ENCODE results near the gene LRP1. TPM values are rescaled to one million over a fixed set of nuclear protein-coding genes. Genes with fewer than 3 reads are reported as not detected.

LRP1 gene
- total RNA-seq, 4 donors from 2014 or later: 185 to 292 (median 216) TPM

DNA sequence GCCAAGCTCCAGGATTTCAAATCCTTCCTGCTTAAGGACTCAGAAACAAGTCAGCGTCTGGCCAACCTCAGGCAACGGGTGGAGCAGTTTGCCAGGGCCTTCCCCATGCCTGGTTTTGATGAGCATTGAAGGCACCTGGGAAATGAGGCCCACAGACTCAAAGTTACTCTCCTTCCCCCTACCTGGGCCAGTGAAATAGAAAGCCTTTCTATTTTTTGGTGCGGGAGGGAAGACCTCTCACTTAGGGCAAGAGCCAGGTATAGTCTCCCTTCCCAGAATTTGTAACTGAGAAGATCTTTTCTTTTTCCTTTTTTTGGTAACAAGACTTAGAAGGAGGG, 105.9 kb downstream of the LRP1 start:
- Histone ChIP-seq H3K9me3 (no peaks in the 10 kb centered on the region), H3K27me3 (peaks cover 57% of the 10 kb centered on the region), H3K4me3 (no peak overlapping the region), H3K36me3 (peaks cover 0 to 49% of the 10 kb centered on the region in 2 donors), H3K27ac (no peak overlapping the region), H3K4me1 (peaks cover 0 to 69% (median 25%) of the 10 kb centered on the region in 3 donors)
- ATAC-seq: no peak
- TF ChIP-seq POLR2AphosphoS5 (IDR thresholded peaks at IDR 0.05) (no peak), CTCF (IDR thresholded peaks at IDR 0.05) (no peak)
- 67 to 100% methylated on average over 1 of the region's 3 CpGs for WGBS, 2 donors (ENCODE audit: low coverage in 1 of 2)

GRCh38 chr12:57234571-57235016, 106.3 kb downstream of the LRP1 start:
- peak overlapping the region in 3 of 4 donors; percentile 24 to 40 (median 27) for H3K27ac ChIP-seq
- H3K4me3 ChIP-seq: no peak overlapping the region
- peaks cover 0 to 49% of the 10 kb centered on the region in 2 donors for H3K36me3 ChIP-seq
- ATAC-seq: no peak
- peaks cover 61% of the 10 kb centered on the region for H3K27me3 ChIP-seq
- peaks cover 0 to 70% (median 29%) of the 10 kb centered on the region in 3 donors for H3K4me1 ChIP-seq
- no peaks in the 10 kb centered on the region for H3K9me3 ChIP-seq
- TF ChIP-seq EP300 (IDR thresholded peaks at IDR 0.05) (no peak), POLR2AphosphoS5 (IDR thresholded peaks at IDR 0.05) (no peak), CTCF (IDR thresholded peaks at IDR 0.05) (no peak), POLR2A (IDR thresholded peaks at IDR 0.05) (no peak)
- WGBS, 2 donors (ENCODE audit: low coverage in 1 of 2): 91% methylated on average over 7 of the region's 10 CpGs; no CpG with 5 or more reads in 1 of the 2 donors

- Histone ChIP-seq H3K27me3 (peaks cover 67% of the 10 kb centered on the region), H3K4me3 (peak overlapping the region in 1 of 2 donors; percentile 11), H3K36me3 (peaks cover 0 to 49% of the 10 kb centered on the region in 2 donors), H3K4me1 (peaks cover 0 to 71% (median 34%) of the 10 kb centered on the region in 3 donors), H3K9me3 (no peaks in the 10 kb centered on the region), H3K27ac (peak overlapping the region in 3 of 4 donors; percentile 24 to 40 (median 27))
- 80 to 97% methylated on average over 2 to 6 of the region's 26 CpGs for WGBS, 2 donors (ENCODE audit: low coverage in 1 of 2)
- no peak for TF ChIP-seq POLR2A (IDR thresholded peaks at IDR 0.05)
- no peak for TF ChIP-seq EP300 (IDR thresholded peaks at IDR 0.05)
- TF ChIP-seq POLR2AphosphoS5 (IDR thresholded peaks at IDR 0.05): no peak
- no peak for TF ChIP-seq CTCF (IDR thresholded peaks at IDR 0.05)
- no peak for ATAC-seq
These were observed 106.9 kb downstream of the LRP1 start for GRCh38 chr12:57235017-57235727.

DNA sequence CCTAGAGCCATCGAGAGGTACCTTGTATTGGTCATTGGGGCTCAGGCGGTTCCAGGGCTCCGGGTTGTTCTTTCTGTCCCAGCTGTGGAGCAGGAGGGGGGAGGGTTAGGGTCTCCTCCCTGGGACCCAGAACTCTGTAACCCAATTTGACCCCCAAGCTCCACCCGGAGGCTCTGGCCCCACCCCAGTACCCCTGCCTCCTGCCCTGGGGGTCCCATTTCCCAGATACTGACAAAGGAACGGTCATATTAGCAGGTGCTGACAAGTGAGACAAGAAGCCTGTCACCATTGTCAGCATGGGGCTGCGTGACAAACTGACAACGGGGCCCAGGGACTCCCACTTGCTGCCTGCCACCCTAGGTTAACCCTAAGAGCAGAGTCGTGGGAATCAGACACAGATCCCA, 107.4 kb downstream of the LRP1 start:
- Histone ChIP-seq H3K9me3 (no peaks in the 10 kb centered on the region), H3K36me3 (peaks cover 0 to 49% of the 10 kb centered on the region in 2 donors), H3K27me3 (peaks cover 72% of the 10 kb centered on the region), H3K4me3 (peak overlapping the region in 1 of 2 donors; percentile 11), H3K4me1 (peaks cover 2 to 71% (median 34%) of the 10 kb centered on the region in 3 donors), H3K27ac (peak overlapping the region in 3 of 4 donors; percentile 23 to 27 (median 24))
- WGBS, 2 donors (ENCODE audit: low coverage in 1 of 2): 100% methylated on average over 4 of the region's 8 CpGs; no CpG with 5 or more reads in 1 of the 2 donors
- TF ChIP-seq EP300 (IDR thresholded peaks at IDR 0.05): no peak
- ATAC-seq: no peak

- H3K27ac ChIP-seq: peak overlapping the region in 2 of 4 donors; percentile 24 to 41
- H3K4me1 ChIP-seq: peaks cover 2 to 71% (median 39%) of the 10 kb centered on the region in 3 donors
- peaks cover 0 to 44% of the 10 kb centered on the region in 2 donors for H3K36me3 ChIP-seq
- TF ChIP-seq CTCF (IDR thresholded peaks at IDR 0.05) (no peak), POLR2A (IDR thresholded peaks at IDR 0.05) (no peak)
- peak overlapping the region in 1 of 2 donors; percentile 27 for H3K4me3 ChIP-seq
- H3K27me3 ChIP-seq: peaks cover 79% of the 10 kb centered on the region
- 18 to 31% methylated on average over 10 to 12 of the region's 40 CpGs for WGBS, 2 donors (ENCODE audit: low coverage in 1 of 2)
- ATAC-seq: no peak
- H3K9me3 ChIP-seq: no peaks in the 10 kb centered on the region
These were observed 108.1 kb downstream of the LRP1 start for GRCh38 chr12:57236201-57236924.

Measured in gastroesophageal sphincter (tissue), 4 donors.